Hepatic stellate cell (primary cell): ENCODE results near the gene NEK10.

ENCODE experiments used
- DNase-seq: peaks from one replicate; pipeline ENCODE4 v3.0.0; 2011; ENCODE audit warnings: low spot score

The NEK10 gene

DNA sequence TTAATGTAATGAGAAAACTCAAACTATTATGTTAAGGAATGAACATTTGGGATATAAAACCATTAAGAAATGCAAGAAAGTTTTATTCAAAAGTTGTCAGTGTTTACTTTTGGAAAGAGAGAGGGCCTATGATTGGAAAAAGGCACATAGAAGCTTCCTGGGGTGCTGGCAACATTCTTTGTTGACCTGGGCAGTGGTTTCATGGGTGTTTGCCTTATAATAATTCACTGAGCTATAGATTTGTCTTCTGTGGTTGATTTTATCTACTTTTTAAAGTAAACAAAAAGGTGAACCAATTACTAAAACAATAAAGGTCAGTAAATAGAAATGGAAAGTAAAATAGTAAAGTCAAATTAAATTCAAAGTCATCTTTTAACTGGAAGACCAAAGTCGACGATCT is 308.8 kb downstream of the NEK10 start:
- no peak for DNase-seq
